Sigmoid colon (tissue), 4 donors: ENCODE results near the gene TMEM214.

Experiments
- CTCF ChIP-seq, 4 experiments: fragments of 450-650 bp in 3 of 4; fragments of 200-600 bp in 1 of 4; IDR thresholded peaks; one replicate each; pipeline ENCODE4 v1.5.1; 2016 to 2019; ENCODE audit warnings: antibody characterized with exemption in 4 of 4, mild to moderate bottlenecking in 3 of 4, moderate library complexity in 2 of 4
- EP300 ChIP-seq, 4 donors: sonication (generic); formaldehyde crosslinking; IDR thresholded peaks; one replicate each; pipeline ENCODE4 v1.6.1; 2017; ENCODE audit warnings: antibody characterized with exemption in 4 of 4
- POLR2A ChIP-seq, 2 donors: fragments of 450-650 bp; IDR thresholded peaks; one replicate each; pipeline ENCODE4 v1.6.1; 2016; ENCODE audit warnings: antibody characterized with exemption in 2 of 2, mild to moderate bottlenecking in 2 of 2, moderate library complexity in 2 of 2
- POLR2AphosphoS5 ChIP-seq, 4 donors: sonication (generic); formaldehyde crosslinking; IDR thresholded peaks; one replicate each; pipeline ENCODE4 v1.6.1; 2017; ENCODE audit warnings: antibody characterized with exemption in 4 of 4

- TF ChIP-seq CTCF (IDR thresholded peaks at IDR 0.05) = no peak
- TF ChIP-seq EP300 (IDR thresholded peaks at IDR 0.05) = no peak
- no peak for TF ChIP-seq POLR2AphosphoS5 (IDR thresholded peaks at IDR 0.05)
- TF ChIP-seq POLR2A (IDR thresholded peaks at IDR 0.05) = no peak
Observed at GRCh38 chr2:27018142-27018541, 14.6 kb upstream of the TMEM214 start.
